ENCODE data around the gene ABLIM2. TPM values are rescaled to one million over a fixed set of nuclear protein-coding genes. Genes with fewer than 3 reads are reported as not detected.
A peak's percentile ranks its signal among the peaks of the same experiment; 100 is the strongest.

ABLIM2 gene
- total and polyA plus RNA-seq, 2 of the 8 experiments (the other 6 are each of a cell fraction or from before 2014, with no cell fraction given), result 2.8 to 3.0 TPM

DNA sequence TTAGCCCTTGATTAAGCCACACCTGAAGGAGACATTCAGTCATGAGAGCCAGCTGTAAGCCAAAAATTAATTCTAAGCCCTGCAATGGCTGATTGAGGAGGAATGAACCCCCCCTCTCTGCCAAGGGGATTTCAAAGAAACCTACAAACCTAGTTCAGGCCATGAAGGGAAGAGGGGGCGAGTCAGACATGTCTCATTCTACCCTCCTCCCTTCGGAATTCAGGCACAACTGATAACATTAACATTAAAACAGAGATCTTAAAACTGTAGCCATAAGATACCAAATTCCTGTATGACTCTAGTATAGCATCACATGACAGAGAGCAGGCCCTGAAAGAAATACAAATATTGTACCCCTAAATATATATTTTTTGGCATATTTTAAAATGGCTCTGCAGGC lies 178.6 kb downstream of the ABLIM2 start:
- Histone ChIP-seq H2BK20ac (ENCODE audit: low read length) (no peak overlapping the region), H3K9me3 (ENCODE audit: insufficient read depth in 2 of 2, low read depth in 1 of 2, low read length in 1 of 2) (no peaks in the 10 kb centered on the region), H3K4ac (replicated peaks; ENCODE audit: insufficient read length, low read depth, low read length) (no peak overlapping the region), H4K8ac (ENCODE audit: extremely low read depth, insufficient read depth, low read length) (no peak overlapping the region), H3K79me2 (ENCODE audit: control insufficient read depth in 1 of 2, insufficient read depth in 2 of 2, low read length in 2 of 2) (no peaks in the 10 kb centered on the region), H3K23ac (ENCODE audit: insufficient read length) (no peak overlapping the region), H4K5ac (ENCODE audit: insufficient read length, low read depth, low read length) (no peak overlapping the region), H4K20me1 (replicated peaks in 1 of 2; ENCODE audit: control insufficient read depth in 1 of 2, insufficient read depth in 2 of 2, low read length in 2 of 2) (no peaks in the 10 kb centered on the region), H3K79me1 (ENCODE audit: low read depth, low read length) (no peaks in the 10 kb centered on the region), H2AFZ (ENCODE audit: low read length) (no peak overlapping the region), H3K4me3 (ENCODE audit: extremely low read depth in 1 of 4, insufficient read depth in 2 of 4, low read depth in 3 of 4, low read length in 4 of 4) (no peak overlapping the region), H3K9ac (replicated peaks in 1 of 4; ENCODE audit: extremely low read depth in 1 of 4, low read depth in 3 of 4, low read length in 3 of 4) (no peak overlapping the region), H4K91ac (replicated peaks; ENCODE audit: insufficient read length, low read length) (peak overlapping the region; percentile 79), H2BK5ac (ENCODE audit: low read depth, low read length) (peak overlapping the region; percentile 81; the same call in 1 of the 2 replicates), H3K27ac (ENCODE audit: low read depth, low read length) (no peak overlapping the region), H3K23me2 (ENCODE audit: low read depth, low read length) (peaks cover 4% of the 10 kb centered on the region; the same call in 1 of the 2 replicates), H3K18ac (ENCODE audit: extremely low read depth, low read length) (peak overlapping the region; percentile 68; the same call in 1 of the 2 replicates), H2BK12ac (ENCODE audit: low read depth, low read length) (no peak overlapping the region), H3K4me1 (replicated peaks in 1 of 4; ENCODE audit: control insufficient read depth in 3 of 4, insufficient read depth in 4 of 4, low read length in 3 of 4) (peaks cover 3 to 20% (median 15%) of the 10 kb centered on the region in 4 experiments), H2BK120ac (replicated peaks; ENCODE audit: low read depth, low read length) (no peak overlapping the region), H2BK15ac (ENCODE audit: low read length) (no peak overlapping the region), H3K36me3 (ENCODE audit: control insufficient read depth in 2 of 4, insufficient read depth in 4 of 4, low read length in 3 of 4) (no peaks in the 10 kb centered on the region), H3K4me2 (ENCODE audit: insufficient read depth in 1 of 2, low read depth in 2 of 2, low read length in 2 of 2) (no peak overlapping the region), H2AK5ac (ENCODE audit: low read depth, low read length) (no peak overlapping the region), H3K27me3 (replicated peaks in 1 of 4; ENCODE audit: control insufficient read depth in 3 of 4, extremely low read depth in 1 of 4, insufficient read depth in 3 of 4, low read length in 3 of 4) (no peaks in the 10 kb centered on the region), H3K14ac (ENCODE audit: insufficient read length) (no peak overlapping the region), H3K56ac (replicated peaks; ENCODE audit: insufficient read length, low read depth, low read length) (no peak overlapping the region)
- POLR2A ChIA-PET (ENCODE audit: partially characterized antibody), result interaction anchor here (0.9 to 1.7 kb wide), 4 partner anchors 8 to 50 kb away, joined by 3 to 5 read pairs (median 4); partner anchors contain the start of gene AFAP1
- no peak for TF ChIP-seq TAF7 (optimal IDR thresholded peaks at IDR 0.05; ENCODE audit: borderline replicate concordance, low read depth, low read length)
- no peak for TF ChIP-seq RNF2 (IDR thresholded peaks at IDR 0.05; ENCODE audit: borderline replicate concordance, low read depth, low read length, missing control alignments, poor library complexity, severe bottlenecking)
- TF ChIP-seq, protein P1, sequence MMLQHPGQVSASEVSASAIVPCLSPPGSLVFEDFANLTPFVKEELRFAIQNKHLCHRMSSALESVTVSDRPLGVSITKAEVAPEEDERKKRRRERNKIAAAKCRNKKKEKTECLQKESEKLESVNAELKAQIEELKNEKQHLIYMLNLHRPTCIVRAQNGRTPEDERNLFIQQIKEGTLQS (IDR thresholded peaks at IDR 0.05; ENCODE audit: insufficient read depth, low read depth, low read length), result no peak
- no peak for TF ChIP-seq BRCA1 (IDR thresholded peaks at IDR 0.05; ENCODE audit: low read depth, low read length)
- TF ChIP-seq, protein P2, sequence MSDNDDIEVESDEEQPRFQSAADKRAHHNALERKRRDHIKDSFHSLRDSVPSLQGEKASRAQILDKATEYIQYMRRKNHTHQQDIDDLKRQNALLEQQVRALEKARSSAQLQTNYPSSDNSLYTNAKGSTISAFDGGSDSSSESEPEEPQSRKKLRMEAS (IDR thresholded peaks at IDR 0.05), result no peak
- FAIRE-seq (no peak), DNase-seq (ENCODE audit: low read depth in 1 of 2, low spot score in 2 of 2) (no peak)
- 73% methylated on average over 2 of the region's 2 CpGs; no CpG with 5 or more reads in 1 of the 2 experiments for whole genome bisulfite sequencing, 2 experiments (ENCODE audit: extremely low coverage in 1 of 2, insufficient coverage in 1 of 2, insufficient read length in 1 of 2, insufficient replicate concordance in 2 of 2, low coverage in 1 of 2, low lambda C conversion rate in 2 of 2, missing lambda C conversion rate in 1 of 2)
- CTCF ChIA-PET (ENCODE audit: partially characterized antibody), result interaction anchor here (1.1 to 3.3 kb wide), 6 partner anchors 42 to 186 kb away, joined by 3 to 14 read pairs (median 6); no protein-coding TSS in a partner anchor

All from H1 (cell line).